Activated naive CD4-positive, alpha-beta T cell treated with anti-CD3 and anti-CD28 coated beads, Interleukin-2, amount 10 ng/mL, durations not matched to agents 7 days and 5 days (primary cell): Measurements from ENCODE around the gene BAZ2B.
A peak's percentile ranks its signal among the peaks of the same experiment; 100 is the strongest.

Experiments used
- CTCF ChIA-PET: fragments of 350-600 bp; sonication (Branson Sonifier 250); formaldehyde crosslinking; loops from one replicate; lab custom pipeline; 2021; ENCODE audit warnings: antibody characterized with exemption; lab: Charles Lee
- DNase-seq: peaks from one replicate; pipeline ENCODE4 v3.0.0-alpha.2; 2020
- H3K27ac Mint-ChIP-seq: one replicate; pipeline ENCODE4 v1.8.0; 2021; ENCODE audit warnings: mild to moderate bottlenecking, moderate library complexity, mixed read lengths
- H3K27me3 Mint-ChIP-seq: one replicate; pipeline ENCODE4 v1.8.0; 2021; ENCODE audit warnings: mild to moderate bottlenecking, mixed read lengths
- H3K36me3 Mint-ChIP-seq: one replicate; pipeline ENCODE4 v1.8.0; 2021; ENCODE audit warnings: mixed read lengths
- H3K4me1 Mint-ChIP-seq: one replicate; pipeline ENCODE4 v1.8.0; 2021; ENCODE audit warnings: mixed read lengths
- H3K4me3 Mint-ChIP-seq: one replicate; pipeline ENCODE4 v1.8.0; 2021; ENCODE audit warnings: mild to moderate bottlenecking, moderate library complexity, mixed read lengths
- H3K9me3 Mint-ChIP-seq: one replicate; pipeline ENCODE4 v1.8.0; 2021; ENCODE audit warnings: mixed read lengths

Gene BAZ2B

DNA sequence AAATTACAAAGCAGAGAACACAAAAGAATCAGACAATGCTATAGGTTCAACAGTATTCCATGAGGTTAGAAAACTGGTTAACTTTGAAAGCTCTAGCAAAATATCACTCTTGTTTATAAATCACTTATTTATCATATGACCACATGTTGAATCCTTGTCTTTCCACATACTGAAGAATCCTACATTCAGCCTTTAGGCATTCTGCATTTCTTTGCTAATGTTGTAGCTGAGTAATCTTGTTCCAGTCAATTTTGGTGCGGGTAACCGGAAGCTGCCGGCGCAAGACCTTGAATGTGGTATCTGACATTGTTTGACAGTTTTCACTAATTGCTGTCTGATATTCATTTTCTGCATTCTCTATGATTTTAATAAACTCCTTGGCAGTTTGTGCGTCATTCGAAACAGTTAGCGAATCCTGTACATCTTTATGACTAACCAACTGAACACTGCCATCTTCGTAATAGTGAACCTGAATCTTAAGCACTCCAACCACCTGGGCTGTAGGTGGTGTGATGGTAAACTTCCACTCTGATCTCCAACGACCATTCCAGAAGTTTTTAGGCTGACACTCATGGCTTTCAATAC lies 154.1 kb downstream of the BAZ2B start:
- Mint-ChIP-seq H3K4me3 (no peak overlapping the region), H3K9me3 (peaks cover 1% of the 10 kb centered on the region), H3K27ac (no peak overlapping the region), H3K36me3 (no peaks in the 10 kb centered on the region), H3K4me1 (peaks cover 12% of the 10 kb centered on the region), H3K27me3 (no peaks in the 10 kb centered on the region)
- CTCF ChIA-PET = no interaction called here
- DNase-seq = no peak

- Mint-ChIP-seq H3K36me3 (no peaks in the 10 kb centered on the region), H3K4me1 (peaks cover 20% of the 10 kb centered on the region), H3K4me3 (no peak overlapping the region), H3K27me3 (no peaks in the 10 kb centered on the region), H3K27ac (no peak overlapping the region), H3K9me3 (peaks cover 1% of the 10 kb centered on the region)
- DNase-seq = no peak
- CTCF ChIA-PET = no interaction called here
These were observed 155.3 kb downstream of the BAZ2B start for GRCh38 chr2:159461076-159461475.

DNA sequence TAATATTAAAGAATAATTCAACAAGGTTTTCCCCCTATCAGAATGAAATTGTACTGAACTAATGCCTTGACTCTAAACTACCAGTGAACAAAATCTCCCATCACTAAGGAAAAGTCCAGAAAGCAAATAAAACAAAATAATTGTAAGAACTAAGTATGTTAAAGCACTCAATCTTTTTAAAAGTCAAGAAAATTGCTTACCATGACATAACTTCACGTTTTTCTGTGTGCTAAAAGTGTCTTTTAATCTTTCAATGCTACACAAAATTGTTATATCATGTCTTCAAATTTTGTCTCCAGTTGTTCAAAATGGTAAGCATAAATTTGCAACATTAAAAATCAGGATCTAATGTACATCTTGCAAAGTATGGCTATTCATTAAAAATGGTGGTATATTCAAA lies 156.1 kb downstream of the BAZ2B start:
- Mint-ChIP-seq H3K27me3 (no peaks in the 10 kb centered on the region), H3K4me3 (no peak overlapping the region), H3K27ac (no peak overlapping the region), H3K36me3 (no peaks in the 10 kb centered on the region), H3K9me3 (peaks cover 1% of the 10 kb centered on the region), H3K4me1 (peaks cover 23% of the 10 kb centered on the region)
- CTCF ChIA-PET = no interaction called here
- DNase-seq = no peak

DNA sequence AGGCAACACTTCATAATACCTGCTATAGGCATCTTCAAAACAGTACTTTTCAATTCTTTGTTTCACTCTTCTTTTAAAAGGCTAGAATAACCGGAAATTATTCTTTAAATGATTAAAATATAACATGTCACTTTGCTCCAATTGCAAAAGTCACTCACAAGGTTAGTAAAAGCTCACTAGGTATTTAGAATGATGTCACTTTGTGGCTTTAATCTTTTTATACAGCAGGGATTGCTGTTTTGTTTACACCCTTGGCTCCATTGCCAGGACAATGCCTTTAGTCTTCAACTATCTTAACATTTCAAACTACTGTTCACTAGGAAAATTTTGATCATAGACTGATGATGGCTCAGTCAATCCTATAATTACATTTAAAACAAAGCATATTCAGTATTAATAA lies 157.1 kb downstream of the BAZ2B start:
- Mint-ChIP-seq H3K27ac (no peak overlapping the region), H3K27me3 (no peaks in the 10 kb centered on the region)
- CTCF ChIA-PET = no interaction called here

DNA sequence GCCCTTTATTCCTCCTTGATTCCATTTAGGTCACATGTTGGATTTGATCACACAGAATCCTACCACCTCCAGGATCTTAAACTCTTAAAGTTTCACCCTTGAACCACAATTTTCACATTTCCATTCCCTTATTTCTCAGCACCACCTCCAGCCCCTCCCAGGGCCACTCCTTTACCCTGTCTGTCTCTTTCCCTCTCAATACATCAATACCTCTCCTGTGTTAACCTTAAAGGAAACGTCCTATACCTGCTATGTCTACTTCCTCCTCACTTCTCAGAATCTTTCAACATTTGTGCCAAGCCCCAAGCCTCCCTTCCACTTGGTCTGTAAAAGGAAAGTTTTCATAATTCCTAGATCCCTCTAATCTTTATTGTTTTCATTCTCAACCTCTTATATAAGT lies 158.8 kb downstream of the BAZ2B start:
- Mint-ChIP-seq H3K36me3 (no peaks in the 10 kb centered on the region), H3K27me3 (no peaks in the 10 kb centered on the region), H3K4me1 (peaks cover 31% of the 10 kb centered on the region), H3K9me3 (peaks cover 1% of the 10 kb centered on the region), H3K27ac (peak overlapping the region; percentile 6), H3K4me3 (no peak overlapping the region)
- CTCF ChIA-PET = no interaction called here
- no peak for DNase-seq

More for the DNA sequence above, 157.1 kb downstream of the BAZ2B start:
- no peak for DNase-seq
- Mint-ChIP-seq H3K9me3 (peaks cover 1% of the 10 kb centered on the region), H3K36me3 (no peaks in the 10 kb centered on the region), H3K4me1 (peaks cover 29% of the 10 kb centered on the region), H3K4me3 (no peak overlapping the region)

DNA sequence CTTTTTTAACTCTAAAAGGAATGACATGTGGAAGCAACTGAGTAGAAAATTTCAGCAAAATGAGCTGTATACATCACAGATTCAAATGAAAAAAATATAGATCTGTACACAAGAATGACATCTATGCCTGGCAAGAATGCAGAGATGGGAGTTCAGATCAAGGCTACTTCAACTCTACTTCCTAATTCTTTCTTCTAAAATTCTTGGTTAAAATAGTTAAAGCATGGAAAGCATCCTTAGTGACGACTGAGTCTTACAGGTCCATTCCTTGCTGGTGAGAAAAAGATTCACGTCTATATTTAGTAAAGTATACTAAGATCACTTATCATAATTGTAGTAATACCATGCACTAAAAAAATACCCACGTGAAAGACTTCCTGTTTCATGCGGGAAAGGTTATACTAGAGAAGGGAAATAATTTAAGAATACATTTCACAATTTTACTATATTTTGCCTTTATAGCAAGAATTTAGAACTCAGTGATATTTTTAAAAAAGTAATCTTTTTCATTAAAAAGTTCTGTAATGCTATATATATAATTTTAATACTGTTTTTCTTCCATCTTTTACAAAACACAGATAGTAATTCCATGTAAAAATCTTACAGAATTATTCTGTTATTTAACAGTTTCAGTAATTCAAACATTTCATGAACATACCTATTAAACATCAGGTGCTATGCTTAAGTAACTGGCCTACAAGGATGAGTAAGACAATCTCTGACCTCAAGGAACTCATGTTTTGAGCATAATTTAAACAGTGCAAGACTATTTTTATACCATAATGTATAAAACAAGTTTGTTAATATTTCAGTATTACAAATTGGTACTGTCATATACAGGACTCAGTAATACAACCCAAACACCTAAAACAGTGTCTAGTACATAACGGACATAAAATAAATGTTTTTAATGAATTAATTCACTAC lies 159.6 kb downstream of the BAZ2B start:
- Mint-ChIP-seq H3K9me3 (peaks cover 1% of the 10 kb centered on the region), H3K36me3 (no peaks in the 10 kb centered on the region), H3K4me1 (peaks cover 31% of the 10 kb centered on the region), H3K27ac (peak overlapping the region; percentile 28), H3K27me3 (no peaks in the 10 kb centered on the region), H3K4me3 (no peak overlapping the region)
- CTCF ChIA-PET = no interaction called here
- no peak for DNase-seq

DNA sequence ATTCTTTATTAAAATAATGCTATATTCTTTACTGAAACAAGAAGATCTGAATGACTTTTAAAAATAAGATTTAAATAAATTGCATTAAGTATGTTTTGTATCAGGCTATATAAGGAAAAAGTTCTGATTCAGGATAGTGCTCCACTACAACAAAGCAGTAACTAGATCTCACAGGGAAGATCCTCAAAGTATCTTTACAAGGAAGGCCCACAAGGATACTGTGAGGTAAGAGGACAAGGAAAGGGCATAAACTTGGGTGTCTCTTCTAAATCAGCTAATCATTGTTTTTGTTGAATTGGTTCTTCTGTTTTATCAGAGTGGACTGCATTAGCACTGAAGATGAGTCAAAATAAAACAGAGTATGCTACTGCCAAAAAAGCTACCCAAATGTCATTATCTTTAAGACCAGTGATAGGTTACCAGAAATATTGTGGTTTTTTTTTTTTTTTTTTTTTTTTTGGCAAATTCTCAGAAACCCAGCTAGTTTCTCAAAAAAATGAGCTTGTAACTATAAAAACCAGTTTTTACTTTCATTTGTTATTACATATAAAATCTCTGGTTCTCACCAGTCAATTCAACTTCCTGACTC lies 160.9 kb downstream of the BAZ2B start:
- no peak for DNase-seq
- CTCF ChIA-PET = no interaction called here
- no peaks in the 10 kb centered on the region for H3K27me3 Mint-ChIP-seq
- peak overlapping the region; percentile 30 for H3K27ac Mint-ChIP-seq
- peaks cover 1% of the 10 kb centered on the region for H3K9me3 Mint-ChIP-seq
- peaks cover 31% of the 10 kb centered on the region for H3K4me1 Mint-ChIP-seq
- H3K36me3 Mint-ChIP-seq = no peaks in the 10 kb centered on the region
- H3K4me3 Mint-ChIP-seq = no peak overlapping the region

DNA sequence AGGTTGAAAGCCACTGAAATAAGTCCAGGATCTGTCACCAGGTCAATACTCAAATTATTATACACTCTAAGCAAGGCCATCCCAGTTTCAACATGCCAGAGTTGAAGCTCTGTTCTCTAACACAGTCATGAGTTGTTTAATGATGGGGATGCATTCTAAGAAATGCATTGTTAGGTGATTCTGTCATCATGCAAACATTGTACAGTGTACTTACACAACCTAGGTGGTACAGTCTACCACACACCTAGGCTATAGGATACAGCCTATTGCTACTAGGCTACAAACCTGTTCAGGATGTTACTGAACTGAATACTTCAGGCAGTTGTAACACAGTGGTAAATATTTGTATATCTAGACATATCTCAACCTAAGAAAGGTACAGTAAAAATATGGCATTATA lies 162.2 kb downstream of the BAZ2B start:
- no peak for DNase-seq
- H3K4me1 Mint-ChIP-seq = peaks cover 31% of the 10 kb centered on the region
- no peak overlapping the region for H3K27ac Mint-ChIP-seq
- no peaks in the 10 kb centered on the region for H3K36me3 Mint-ChIP-seq
- peaks cover 1% of the 10 kb centered on the region for H3K9me3 Mint-ChIP-seq
- no peaks in the 10 kb centered on the region for H3K27me3 Mint-ChIP-seq
- CTCF ChIA-PET = no interaction called here
- no peak overlapping the region for H3K4me3 Mint-ChIP-seq

DNA sequence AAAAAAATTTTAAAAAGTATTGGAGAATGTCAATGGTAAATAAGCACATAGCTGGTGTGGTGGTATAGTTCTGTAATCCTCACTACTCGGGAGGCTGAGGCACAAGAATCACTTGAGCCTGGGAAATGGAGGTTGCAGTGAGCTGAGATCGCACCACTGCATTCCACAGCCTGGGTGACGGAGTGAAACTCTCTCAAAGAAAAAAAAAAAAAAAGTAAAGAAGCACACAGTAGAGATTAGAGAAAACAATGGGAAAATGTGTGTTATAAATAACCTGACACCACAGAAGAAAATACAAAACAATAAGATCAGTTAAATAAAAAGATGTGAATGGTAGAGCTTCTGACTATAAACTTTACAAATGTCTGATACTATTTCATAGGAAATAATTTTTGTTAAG lies 166.2 kb downstream of the BAZ2B start:
- H3K36me3 Mint-ChIP-seq = no peaks in the 10 kb centered on the region
- H3K9me3 Mint-ChIP-seq = no peaks in the 10 kb centered on the region

DNA sequence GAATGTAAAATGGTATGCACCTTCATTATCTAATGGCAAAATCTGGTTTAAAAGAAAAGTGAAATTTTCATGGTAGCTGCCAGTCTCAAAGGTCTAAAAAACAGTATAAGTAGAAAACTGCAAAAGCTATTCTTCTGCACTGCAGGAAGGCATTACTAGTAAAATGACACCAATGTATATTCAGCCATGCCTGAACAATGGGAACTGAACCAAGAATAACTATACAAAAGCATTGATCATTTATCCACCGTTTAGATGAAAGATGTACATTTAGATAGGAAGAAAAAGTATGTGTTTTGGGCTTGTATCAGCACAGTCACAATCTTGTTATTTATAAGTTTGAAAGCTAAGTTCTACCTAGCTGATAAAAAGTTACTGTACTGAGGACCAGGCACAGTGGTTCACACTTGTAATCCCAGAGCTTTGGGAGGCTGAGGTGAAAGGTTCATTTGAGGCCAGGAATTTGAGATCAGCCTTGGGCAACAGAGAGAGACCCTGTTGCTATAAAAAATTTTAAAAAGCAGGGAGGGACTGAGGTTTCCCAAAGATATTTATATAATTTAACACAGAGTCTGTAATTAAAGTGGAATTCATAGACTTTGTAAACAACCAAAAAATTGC lies 166.7 kb downstream of the BAZ2B start:
- Mint-ChIP-seq H3K4me1 (peaks cover 10% of the 10 kb centered on the region), H3K36me3 (no peaks in the 10 kb centered on the region), H3K4me3 (no peak overlapping the region), H3K9me3 (no peaks in the 10 kb centered on the region), H3K27ac (no peak overlapping the region), H3K27me3 (no peaks in the 10 kb centered on the region)
- DNase-seq = no peak
- CTCF ChIA-PET = no interaction called here

More for the DNA sequence above, 166.2 kb downstream of the BAZ2B start:
- no peak overlapping the region for H3K4me3 Mint-ChIP-seq
- CTCF ChIA-PET = no interaction called here
- H3K27ac Mint-ChIP-seq = no peak overlapping the region
- DNase-seq = no peak
- H3K4me1 Mint-ChIP-seq = peaks cover 9% of the 10 kb centered on the region
- H3K27me3 Mint-ChIP-seq = no peaks in the 10 kb centered on the region

GRCh38 chr2:159446817-159447216 lies 169.5 kb downstream of the BAZ2B start:
- CTCF ChIA-PET = no interaction called here
- H3K27ac Mint-ChIP-seq = no peak overlapping the region
- no peaks in the 10 kb centered on the region for H3K36me3 Mint-ChIP-seq
- no peak overlapping the region for H3K4me3 Mint-ChIP-seq
- peaks cover 4% of the 10 kb centered on the region for H3K4me1 Mint-ChIP-seq
- H3K9me3 Mint-ChIP-seq = no peaks in the 10 kb centered on the region
- no peaks in the 10 kb centered on the region for H3K27me3 Mint-ChIP-seq
- DNase-seq = no peak

GRCh38 chr2:159446201-159446600 lies 170.1 kb downstream of the BAZ2B start:
- no peak for DNase-seq
- H3K27ac Mint-ChIP-seq = no peak overlapping the region
- CTCF ChIA-PET = interaction anchor here (1.5 kb wide), 1 partner anchor 25 kb away, joined by 3 read pairs; no protein-coding TSS in a partner anchor
- H3K27me3 Mint-ChIP-seq = no peaks in the 10 kb centered on the region
- no peak overlapping the region for H3K4me3 Mint-ChIP-seq
- H3K4me1 Mint-ChIP-seq = peaks cover 4% of the 10 kb centered on the region
- H3K36me3 Mint-ChIP-seq = no peaks in the 10 kb centered on the region
- no peaks in the 10 kb centered on the region for H3K9me3 Mint-ChIP-seq

- Mint-ChIP-seq H3K9me3 (no peaks in the 10 kb centered on the region), H3K4me1 (peaks cover 4% of the 10 kb centered on the region), H3K36me3 (no peaks in the 10 kb centered on the region), H3K27me3 (no peaks in the 10 kb centered on the region), H3K4me3 (no peak overlapping the region), H3K27ac (no peak overlapping the region)
- DNase-seq = no peak
- CTCF ChIA-PET = interaction anchor here (1.0 to 1.5 kb wide), 2 partner anchors 26 to 36 kb away, joined by 3 to 4 read pairs; no protein-coding TSS in a partner anchor
These were observed 171.0 kb downstream of the BAZ2B start for GRCh38 chr2:159445307-159445706.

DNA sequence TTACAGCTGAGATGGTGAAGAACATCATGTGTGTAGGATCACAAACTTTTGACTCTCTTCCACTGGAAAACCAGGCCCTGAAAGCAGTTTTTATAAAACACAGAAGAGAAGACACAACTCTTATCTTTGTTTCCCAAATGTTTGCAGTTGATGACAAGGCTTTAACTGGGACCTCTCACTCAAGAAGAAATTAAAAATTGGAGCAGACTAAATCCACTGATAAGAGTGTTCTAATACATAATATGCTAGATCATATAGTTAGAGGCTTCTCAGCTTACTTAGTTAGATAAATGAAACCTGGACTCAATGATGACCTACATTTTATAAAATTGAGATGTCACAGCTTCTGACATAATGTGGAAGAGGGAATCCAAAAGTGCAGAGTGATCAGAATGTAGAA lies 171.6 kb downstream of the BAZ2B start:
- H3K4me1 Mint-ChIP-seq = peaks cover 4% of the 10 kb centered on the region
- no peaks in the 10 kb centered on the region for H3K36me3 Mint-ChIP-seq
- CTCF ChIA-PET = interaction anchor here (1.0 to 1.5 kb wide), 2 partner anchors 26 to 36 kb away, joined by 3 to 4 read pairs; no protein-coding TSS in a partner anchor
- H3K9me3 Mint-ChIP-seq = no peaks in the 10 kb centered on the region
- no peaks in the 10 kb centered on the region for H3K27me3 Mint-ChIP-seq
- H3K4me3 Mint-ChIP-seq = no peak overlapping the region
- H3K27ac Mint-ChIP-seq = no peak overlapping the region
- no peak for DNase-seq
